GM19463 (cell line): ENCODE results near the gene TCAIM.
"Not testable (repeated sequence)": the region's sequence is repeated elsewhere in the genome, so short reads cannot be mapped to it uniquely, and the experiment has no call there.

ENCODE experiments used
- ATAC-seq: cut with Tn5 transposase; IDR thresholded peaks from one replicate; pipeline ENCODE4 v1.9.1; 2021; ENCODE audit warnings: mild to moderate bottlenecking, moderate library complexity; ENCODE audit not compliant: unreplicated experiment

Gene TCAIM

GRCh38 chr3:44414517-44415090, 76.0 kb downstream of the TCAIM start:
- ATAC-seq, result no peak

- ATAC-seq, result no peak
Measured at GRCh38 chr3:44415421-44415820, 76.9 kb downstream of the TCAIM start.

- no peak for ATAC-seq
Measured at GRCh38 chr3:44416031-44417030, 77.8 kb downstream of the TCAIM start.

GRCh38 chr3:44418118-44418517, 79.6 kb downstream of the TCAIM start:
- not testable (repeated sequence) for ATAC-seq

- no peak for ATAC-seq
Measured at GRCh38 chr3:44418549-44418948, 80.0 kb downstream of the TCAIM start.

GRCh38 chr3:44419116-44419922, 80.8 kb downstream of the TCAIM start:
- no peak for ATAC-seq

GRCh38 chr3:44419923-44420650, 81.5 kb downstream of the TCAIM start:
- ATAC-seq, result no peak

GRCh38 chr3:44420676-44421075, 82.1 kb downstream of the TCAIM start:
- no peak for ATAC-seq

- ATAC-seq, result no peak
Measured at GRCh38 chr3:44421280-44421679, 82.7 kb downstream of the TCAIM start.

GRCh38 chr3:44424758-44425157, 86.2 kb downstream of the TCAIM start:
- ATAC-seq, result no peak

- no peak for ATAC-seq
Measured at GRCh38 chr3:44427683-44428082, 89.1 kb downstream of the TCAIM start.

GRCh38 chr3:44428910-44429309, 90.3 kb downstream of the TCAIM start:
- no peak for ATAC-seq

- no peak for ATAC-seq
Measured at GRCh38 chr3:44429459-44429858, 90.9 kb downstream of the TCAIM start.

- ATAC-seq, result no peak
Measured at GRCh38 chr3:44430466-44430865, 91.9 kb downstream of the TCAIM start.

GRCh38 chr3:44434834-44435510, 96.4 kb downstream of the TCAIM start:
- no peak for ATAC-seq

- ATAC-seq, result no peak
Measured at GRCh38 chr3:44436181-44436580, 97.6 kb downstream of the TCAIM start.

- ATAC-seq, result no peak
Measured at GRCh38 chr3:44437800-44438199, 99.2 kb downstream of the TCAIM start.

GRCh38 chr3:44439499-44440295, 101.1 kb downstream of the TCAIM start:
- peak; percentile 91 for ATAC-seq

GRCh38 chr3:44442596-44443309, 104.2 kb downstream of the TCAIM start:
- ATAC-seq, result no peak
